GM12878 (cell line): ENCODE measurements around the gene LYRM4. TPM values are rescaled to one million over a fixed set of nuclear protein-coding genes. Genes with fewer than 3 reads are reported as not detected.

ENCODE experiments used
- ATAC-seq: fragments of 200-7000 bp; cut with Tn5 transposase; 3 replicates; pipeline ENCODE4 v1.9.1; 2020; ENCODE audit warnings: mild to moderate bottlenecking, moderate library complexity
- BruUV-seq: library from RNA; stranded (reverse); fragments of 400-500 nt; replicated peaks from 2 replicates; lab custom pipeline; 2021; lab: Mats Ljungman, UMichigan
- CTCF ChIA-PET: fragments of 300-600 bp; sonication (Branson Sonifier 250); formaldehyde crosslinking; extraction: SDS; loops from one replicate; lab custom pipeline; 2021; ENCODE audit warnings: inconsistent platforms; lab: Yijun Ruan, JAX
- POLR2A ChIA-PET: fragments of 350-600 bp; formaldehyde crosslinking; extraction: SDS; loops from one replicate; lab custom pipeline; 2021; ENCODE audit warnings: inconsistent platforms; lab: Charles Lee
- RAD21 ChIA-PET: fragments of 300-600 bp; sonication (Branson Sonifier 250); formaldehyde crosslinking; loops from one replicate; lab custom pipeline; 2023; ENCODE audit warnings: antibody characterized with exemption; ENCODE audit not compliant: unreplicated experiment; lab: Charles Lee
- SMC1A ChIA-PET: fragments of 300-600 bp; sonication (Branson Sonifier 250); formaldehyde crosslinking; loops from one replicate; lab custom pipeline; 2023; ENCODE audit not compliant: unreplicated experiment, uncharacterized antibody; lab: Charles Lee
- DNase-seq: peaks from one replicate; pipeline ENCODE4 v3.0.0-alpha.2; 2011; ENCODE audit warnings: low read depth, low spot score
- FAIRE-seq: peaks from 3 replicates; lab custom pipeline; 2011; peaks lifted over from hg19 to GRCh38; lab: Jason Lieb, UNC
- H2AFZ ChIP-seq: 2 replicates; pipeline ENCODE4 v1.6.0; 2011; ENCODE audit warnings: low read depth, low read length, control low read depth; ENCODE audit not compliant: control insufficient read depth
- H3K27ac ChIP-seq: 2 replicates; pipeline ENCODE4 v1.5.1; 2011; ENCODE audit warnings: control low read depth; ENCODE audit not compliant: control insufficient read depth, insufficient read depth
- H3K27me3 ChIP-seq, 2 experiments: replicated peaks in 1 of 2; 2 replicates each; pipeline versions ENCODE4 v1.6.0 to v1.6.1; 2011; ENCODE audit warnings: low read length in 1 of 2; ENCODE audit not compliant: control insufficient read depth in 2 of 2, insufficient read depth in 2 of 2
- H3K36me3 ChIP-seq, 2 experiments: 2 replicates each; pipeline ENCODE4 v1.5.1; 2011; ENCODE audit warnings: low read length in 1 of 2; ENCODE audit not compliant: control insufficient read depth in 2 of 2, insufficient read depth in 2 of 2
- H3K4me1 ChIP-seq: 2 replicates; pipeline ENCODE4 v1.6.1; 2011; ENCODE audit warnings: mild to moderate bottlenecking, low read length, moderate library complexity, mixed read lengths; ENCODE audit not compliant: control insufficient read depth, insufficient read depth
- H3K4me2 ChIP-seq: 2 replicates; pipeline ENCODE4 v1.6.0; 2011; ENCODE audit warnings: control low read depth; ENCODE audit not compliant: control insufficient read depth, insufficient read depth
- H3K4me3 ChIP-seq: fragments of 200-600 bp; sonication (generic); 2 replicates; pipeline ENCODE4 v1.5.1; 2016
- H3K79me2 ChIP-seq: 2 replicates; pipeline ENCODE4 v1.6.0; 2011; ENCODE audit warnings: low read length; ENCODE audit not compliant: control insufficient read depth, insufficient read depth
- H3K9ac ChIP-seq: 2 replicates; pipeline ENCODE4 v1.8.0; 2011; ENCODE audit warnings: low read length, control low read depth, mixed read lengths; ENCODE audit not compliant: control insufficient read depth, insufficient read depth
- H3K9me3 ChIP-seq: replicated peaks from 3 replicates; pipeline ENCODE4 v1.5.1; 2011; ENCODE audit warnings: mild to moderate bottlenecking, low read length; ENCODE audit not compliant: control insufficient read depth, insufficient read depth
- H4K20me1 ChIP-seq: 2 replicates; pipeline ENCODE4 v1.6.0; 2011; ENCODE audit not compliant: control insufficient read depth, insufficient read depth
- ATF2 ChIP-seq: IDR thresholded peaks from 2 replicates; pipeline ENCODE4 v1.6.1; 2012; ENCODE audit warnings: low read length, inconsistent platforms
- EED ChIP-seq: sonication (generic); IDR thresholded peaks from 2 replicates; pipeline ENCODE4 v1.6.1; 2016; ENCODE audit warnings: antibody characterized with exemption, low read depth
- FOXK2 ChIP-seq: fragments of 450-650 bp; IDR thresholded peaks from 2 replicates; pipeline ENCODE4 v1.6.1; 2017; ENCODE audit warnings: mild to moderate bottlenecking, moderate library complexity
- GATAD2B ChIP-seq: fragments of 450-650 bp; conservative IDR thresholded peaks from 2 replicates; pipeline ENCODE4 v1.6.1; 2017; ENCODE audit warnings: low read depth, mild to moderate bottlenecking, moderate library complexity
- HSF1 ChIP-seq: fragments of 150-350 bp; IDR thresholded peaks from 2 replicates; pipeline ENCODE4 v1.6.1; 2014; ENCODE audit warnings: mild to moderate bottlenecking, low read depth, low read length
- MYB ChIP-seq: fragments of 150-350 bp; IDR thresholded peaks from 2 replicates; pipeline ENCODE4 v1.6.1; 2014; ENCODE audit warnings: mild to moderate bottlenecking, low read depth, low read length, borderline replicate concordance
- RCOR1 ChIP-seq: conservative IDR thresholded peaks from 2 replicates; pipeline ENCODE4 v1.6.1; 2012; ENCODE audit warnings: low read depth, low read length, improper control_type of control experiment
- SMAD5 ChIP-seq: IDR thresholded peaks from 2 replicates; pipeline ENCODE4 v1.6.1; 2016; ENCODE audit warnings: antibody characterized with exemption, low read depth
- SMC3 ChIP-seq: IDR thresholded peaks from 2 replicates; pipeline ENCODE4 v1.6.1; 2011; ENCODE audit warnings: low read length, improper control_type of control experiment, borderline replicate concordance
- SREBF1 ChIP-seq: IDR thresholded peaks from 2 replicates; pipeline ENCODE4 v1.6.1; 2012; ENCODE audit warnings: mild to moderate bottlenecking, low read length
- ZBTB4 ChIP-seq: fragments of 450-650 bp; formaldehyde crosslinking; IDR thresholded peaks from 2 replicates; pipeline ENCODE4 v1.4.0; 2022; ENCODE audit warnings: mild to moderate bottlenecking, moderate library complexity
- ZBTB40 ChIP-seq: fragments of 450-650 bp; IDR thresholded peaks from 2 replicates; pipeline ENCODE4 v1.6.1; 2016; ENCODE audit warnings: mild to moderate bottlenecking, moderate library complexity, borderline replicate concordance
- WGBS: methylation state at CpG from one replicate; pipeline ENCODE4 v1.1.6; 2016; ENCODE audit warnings: low lambda C conversion rate; ENCODE audit not compliant: insufficient replicate concordance, insufficient coverage; ENCODE audit errors: missing lambda C conversion rate; 5-methylcytosine and 5-hydroxymethylcytosine counted together
- in situ Hi-C: fragments of 300-500 bp; cut with MboI; formaldehyde crosslinking; loops from 9 replicates; pipeline ENCODE4 v1.14.3; 2018; ENCODE audit warnings: mixed read lengths
- intact Hi-C: fragments of 100-400 bp; cut with micrococcal nuclease; formaldehyde crosslinking; loops from one replicate; pipeline ENCODE4 v1.14.2; 2022; ENCODE audit not compliant: unreplicated experiment
- polyA plus RNA-seq, 11 experiments: library from polyadenylated mRNA; depleted of rRNA in 4 of 11; unstranded in 6 of 11; stranded (reverse) in 5 of 11; fragments of >200 nt; fragmentation: Nextera tagmentation in 4 of 11; fragmentation: Illumina TruSeq in 1 of 11; extraction: Ambion mirVana in 4 of 11; extraction: Trizol in 1 of 11; gene quantifications; 1 replicate in 1 of 11; 2 replicates in 10 of 11; pipeline versions ENCODE4 v1.2.1 to v1.2.3, GENCODE V29; 2011 to 2016; ENCODE audit warnings: inconsistent platforms in 2 of 11, missing spikeins in 2 of 11, low read depth in 1 of 11
- total RNA-seq, 4 experiments: library from RNA; depleted of rRNA in 3 of 4; stranded (reverse); fragments of >200 nt in 3 of 4; fragmentation: Illumina TruSeq in 1 of 4; extraction: Trizol in 1 of 4; gene quantifications; 2 replicates each; pipeline versions ENCODE4 v1.2.1 to v1.2.3, GENCODE V29; 2013 to 2021

Gene LYRM4
- total and polyA plus RNA-seq, 10 of the 15 experiments (the other 5 are each of a cell fraction or from before 2014, with no cell fraction given) = 32.7 to 66.8 (median 44.0) TPM

GRCh38 chr6:5178806-5179205 lies 81.9 kb downstream of the LYRM4 start:
- no peaks in the 10 kb centered on the region for H3K27me3 ChIP-seq
- no peak overlapping the region for H3K4me2 ChIP-seq
- H3K9me3 ChIP-seq = no peaks in the 10 kb centered on the region
- H3K9ac ChIP-seq = no peak overlapping the region
- POLR2A ChIA-PET = interaction anchor here (1.1 kb wide), 1 partner anchor 11 kb away, joined by 4 read pairs; no protein-coding TSS in a partner anchor
- in situ Hi-C loops (no loop called here), intact Hi-C loops (no loop called here)
- BruUV-seq = no TSS peak
- CTCF ChIA-PET = interaction anchor here (0.8 to 3.9 kb wide), 5 partner anchors 14 to 188 kb away, joined by 3 to 19 read pairs (median 4); no protein-coding TSS in a partner anchor
- SMC1A ChIA-PET = interaction anchor here (1.1 to 1.7 kb wide), 4 partner anchors 9 to 124 kb away, joined by 3 to 6 read pairs (median 4); no protein-coding TSS in a partner anchor
- no peak overlapping the region for H2AFZ ChIP-seq
- ATAC-seq (no peak), DNase-seq (no peak), FAIRE-seq (no peak)
- RAD21 ChIA-PET = interaction anchor here (1.0 kb wide), 1 partner anchor 88 kb away, joined by 3 read pairs; no protein-coding TSS in a partner anchor
- H3K4me3 ChIP-seq = no peak overlapping the region
- no peak overlapping the region for H3K27ac ChIP-seq
- peaks cover 23% of the 10 kb centered on the region for H3K4me1 ChIP-seq
- WGBS = 94% methylated on average over 2 of the region's 2 CpGs
- no peaks in the 10 kb centered on the region for H3K36me3 ChIP-seq
- no peaks in the 10 kb centered on the region for H4K20me1 ChIP-seq
- H3K79me2 ChIP-seq = no peaks in the 10 kb centered on the region
- TF ChIP-seq EED (no peak), GATAD2B (no peak), ZBTB40 (no peak), MYB (no peak), ATF2 (no peak), SREBF1 (no peak), FOXK2 (no peak), SMAD5 (no peak), ZBTB4 (CRISPR knock-in tag) (no peak), HSF1 (no peak), RCOR1 (no peak), SMC3 (no peak)
